GM19023 (cell line): Measurements from ENCODE around the gene POU2AF1.
"Not testable (repeated sequence)": the region's sequence is repeated elsewhere in the genome, so short reads cannot be mapped to it uniquely, and the experiment has no call there.

Experiments
- ATAC-seq: cut with Tn5 transposase; IDR thresholded peaks from one replicate; pipeline ENCODE4 v1.9.1; 2021; ENCODE audit warnings: mild to moderate bottlenecking, moderate library complexity; ENCODE audit not compliant: unreplicated experiment

Gene POU2AF1

DNA sequence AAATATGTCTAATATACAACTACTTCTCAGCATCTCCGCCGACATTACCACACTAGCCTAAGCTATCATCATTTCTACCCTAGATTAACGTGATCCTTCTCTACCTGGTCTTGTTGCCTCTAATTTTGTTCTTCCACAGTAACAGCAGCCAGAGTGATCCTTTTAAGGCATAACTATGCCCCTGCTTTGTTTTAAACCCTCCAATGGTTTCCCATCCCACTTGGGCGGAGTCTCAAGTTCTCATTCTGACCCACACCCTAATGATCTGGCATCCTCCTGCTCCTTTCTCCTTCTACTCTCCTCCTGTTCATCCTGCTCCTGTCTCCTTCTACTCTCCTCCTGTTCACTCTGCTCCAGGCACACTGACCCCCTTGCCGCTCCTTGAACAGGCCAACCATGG is 31.9 kb upstream of the POU2AF1 start:
- no peak for ATAC-seq

DNA sequence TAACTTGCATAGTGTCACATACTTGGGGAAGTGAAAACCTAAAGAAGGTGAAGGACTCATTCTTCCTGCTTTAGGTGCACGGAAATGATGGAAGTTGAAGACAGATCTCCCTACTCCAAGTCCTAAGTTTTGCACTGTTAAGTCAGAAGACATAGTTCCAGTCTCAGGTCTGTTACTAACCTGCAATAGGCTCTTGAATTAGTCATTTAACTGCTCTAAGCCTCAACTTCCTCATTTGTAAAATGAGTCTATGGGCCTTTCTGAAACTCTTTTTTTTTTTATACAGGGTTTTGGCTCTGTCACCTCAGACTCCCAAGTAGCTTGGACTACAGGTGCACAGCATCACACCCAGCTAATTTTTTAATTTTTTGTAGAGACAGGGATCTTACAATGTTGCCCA is 30.8 kb upstream of the POU2AF1 start:
- peak; percentile 54 for ATAC-seq

DNA sequence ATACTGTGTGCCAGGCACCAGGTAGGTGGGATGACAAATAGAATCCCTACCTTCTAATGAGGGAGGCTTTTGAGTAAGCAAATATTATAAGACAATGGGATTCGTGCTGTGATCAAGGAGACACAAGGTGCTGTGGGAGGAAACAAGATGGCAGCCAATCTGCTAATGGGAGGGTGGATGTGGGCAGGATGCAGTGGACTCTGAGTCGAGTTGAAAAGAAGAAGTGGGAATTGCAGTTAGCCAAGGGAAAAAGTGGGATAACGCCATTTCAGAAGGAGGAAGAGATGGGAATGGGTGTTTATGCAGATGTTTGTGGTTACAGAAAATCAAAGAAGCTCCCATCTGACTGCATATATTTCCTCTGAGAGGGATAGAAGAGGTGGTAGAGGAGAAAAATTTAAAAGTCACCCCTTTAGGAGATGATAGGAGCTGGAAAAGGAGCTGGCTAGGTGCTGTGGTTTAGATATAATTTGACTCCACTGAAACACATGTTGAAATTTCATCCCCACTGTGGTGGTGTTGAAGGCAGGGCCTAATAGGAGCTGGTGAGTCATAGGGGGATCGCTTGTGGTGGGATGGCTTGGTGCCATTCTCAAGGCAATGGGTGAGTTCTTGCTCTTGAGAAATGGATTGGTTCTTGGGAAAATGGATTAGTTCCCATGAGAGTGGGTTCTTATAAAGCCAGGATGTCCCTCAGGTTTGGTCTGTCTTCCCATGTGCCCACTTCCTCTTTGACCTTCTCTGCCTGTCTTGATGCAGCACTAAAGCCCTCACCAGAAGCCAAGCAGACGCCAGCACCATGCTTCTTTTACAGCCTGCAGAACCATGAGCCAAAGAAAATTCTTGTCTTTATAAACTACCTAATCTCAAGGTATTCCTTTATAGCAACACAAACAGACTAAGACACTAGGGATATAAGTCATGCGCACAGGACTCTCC is 30.0 kb upstream of the POU2AF1 start:
- ATAC-seq = no peak

DNA sequence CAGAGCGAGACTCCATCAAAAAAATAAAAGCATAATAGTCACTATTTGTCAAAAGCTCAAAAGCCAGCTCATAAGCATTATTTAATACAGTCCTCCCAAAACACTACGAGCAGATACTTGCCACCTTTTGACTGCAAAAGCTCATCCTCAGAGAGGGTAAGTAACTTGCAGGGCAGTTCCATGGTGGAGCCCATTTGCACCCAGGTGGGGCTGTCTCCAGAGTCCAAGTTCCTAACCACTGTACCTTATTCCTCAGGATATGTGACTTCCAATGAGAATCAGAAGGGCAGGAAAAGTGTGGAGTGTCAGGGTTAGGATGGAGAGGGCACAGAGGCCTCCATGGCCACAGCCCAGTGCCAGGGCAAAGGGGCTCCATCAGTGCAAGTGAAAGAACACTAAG is 28.6 kb upstream of the POU2AF1 start:
- no peak for ATAC-seq

DNA sequence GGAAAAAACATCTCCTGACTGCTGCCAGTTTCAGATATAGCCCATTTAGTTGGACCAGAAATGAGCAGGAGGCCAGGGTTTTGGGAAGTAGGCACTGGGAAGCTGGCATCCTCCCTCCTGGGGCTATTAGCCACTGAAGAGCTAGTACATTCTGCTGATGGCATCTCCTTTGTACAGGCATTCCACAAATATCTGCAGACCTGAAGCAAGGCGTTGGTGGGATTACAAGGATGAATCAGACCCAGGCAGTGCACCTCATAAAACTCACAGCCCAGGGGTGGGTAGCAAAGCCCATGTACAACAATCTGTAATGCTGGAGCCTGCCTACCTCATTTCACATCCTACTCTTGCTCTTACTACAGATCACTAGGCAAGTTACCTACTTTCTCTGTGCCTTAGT is 27.5 kb upstream of the POU2AF1 start:
- no peak for ATAC-seq

DNA sequence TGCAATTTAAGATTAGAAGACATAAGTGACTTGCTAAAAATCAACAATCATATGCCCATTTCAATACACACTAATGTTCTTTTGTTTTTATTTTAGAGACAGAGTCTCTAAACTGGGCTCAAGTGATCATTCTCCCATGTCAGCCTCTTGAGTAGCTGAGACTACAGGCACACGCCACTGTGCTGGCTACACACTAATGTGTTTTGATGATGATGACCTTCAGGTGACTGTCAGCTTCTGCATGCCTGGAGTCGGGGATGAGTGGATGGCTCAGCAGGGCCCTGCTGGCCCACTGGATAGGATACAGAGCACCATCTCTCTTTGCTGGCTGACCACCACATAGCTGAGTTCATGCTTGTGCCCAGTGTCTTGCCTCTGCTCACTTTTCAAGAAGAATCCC is 27.0 kb upstream of the POU2AF1 start:
- ATAC-seq = no peak

DNA sequence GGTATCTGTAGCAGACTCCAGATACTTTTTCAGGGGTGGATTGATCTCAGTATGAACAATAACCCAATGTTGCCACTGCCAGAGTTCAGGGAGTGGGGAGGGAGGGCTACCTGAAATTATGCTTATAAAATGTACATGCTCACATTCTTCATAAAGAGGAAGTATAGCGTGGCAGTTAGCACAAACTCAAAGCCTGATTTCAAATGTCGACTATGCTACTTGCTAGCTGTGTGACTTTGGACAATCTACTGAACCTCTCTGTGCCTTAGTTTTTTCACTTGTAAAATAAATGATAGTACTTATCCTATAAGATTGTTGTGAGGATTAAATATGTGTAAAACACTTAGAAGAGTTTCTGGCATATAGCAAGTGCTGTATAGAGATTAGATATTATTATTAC is 26.5 kb upstream of the POU2AF1 start:
- no peak for ATAC-seq

DNA sequence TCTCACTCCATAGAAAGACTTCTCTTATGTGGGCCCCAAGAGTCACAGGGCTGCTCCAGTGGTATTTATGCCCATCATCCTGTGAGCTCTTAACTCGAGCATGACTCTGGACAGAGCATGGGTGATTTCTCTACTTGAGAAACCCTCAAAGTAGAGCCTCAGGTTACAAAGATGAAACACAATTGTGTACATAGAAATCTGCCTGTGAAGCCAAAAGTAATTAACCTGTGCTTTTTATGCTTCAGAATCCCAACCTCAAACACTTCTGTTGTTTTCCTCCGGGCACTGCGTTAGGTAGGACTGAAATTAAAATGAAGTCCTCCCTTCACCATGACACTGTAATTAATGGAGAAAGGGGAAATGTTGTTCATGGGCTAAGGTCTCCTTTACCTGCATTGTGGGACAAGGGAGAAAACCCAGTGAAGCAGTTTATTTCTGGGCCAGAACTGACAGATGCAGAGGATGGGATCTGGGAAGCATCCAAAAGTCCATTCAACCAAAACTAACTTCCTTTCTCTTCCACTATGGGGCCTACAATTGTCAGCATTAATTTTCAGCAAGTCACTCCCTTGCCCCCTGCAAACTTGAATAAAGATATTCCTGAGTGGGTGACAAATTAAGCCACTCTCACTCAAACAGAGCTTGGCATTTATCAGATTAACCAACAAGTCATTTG is 24.1 kb upstream of the POU2AF1 start:
- ATAC-seq = no peak

DNA sequence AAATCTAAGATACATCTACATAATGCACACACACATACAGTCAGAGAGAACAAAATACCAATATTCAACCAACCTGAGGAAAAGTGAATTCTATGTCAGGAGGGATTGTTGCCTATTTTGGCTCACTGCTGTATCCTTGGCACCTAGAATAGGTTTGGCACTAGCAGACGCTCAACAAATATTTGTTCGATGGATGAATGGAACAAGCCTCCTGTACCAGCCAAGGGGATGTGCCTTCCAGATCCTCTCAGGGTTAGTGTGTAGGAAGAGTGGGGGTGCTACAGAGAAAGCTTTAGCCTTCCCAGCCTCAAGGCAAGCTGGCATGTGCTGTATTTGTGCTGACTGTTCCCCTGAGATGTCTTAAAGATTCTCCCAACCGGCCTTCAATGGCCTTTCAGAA is 23.3 kb upstream of the POU2AF1 start:
- ATAC-seq = no peak

DNA sequence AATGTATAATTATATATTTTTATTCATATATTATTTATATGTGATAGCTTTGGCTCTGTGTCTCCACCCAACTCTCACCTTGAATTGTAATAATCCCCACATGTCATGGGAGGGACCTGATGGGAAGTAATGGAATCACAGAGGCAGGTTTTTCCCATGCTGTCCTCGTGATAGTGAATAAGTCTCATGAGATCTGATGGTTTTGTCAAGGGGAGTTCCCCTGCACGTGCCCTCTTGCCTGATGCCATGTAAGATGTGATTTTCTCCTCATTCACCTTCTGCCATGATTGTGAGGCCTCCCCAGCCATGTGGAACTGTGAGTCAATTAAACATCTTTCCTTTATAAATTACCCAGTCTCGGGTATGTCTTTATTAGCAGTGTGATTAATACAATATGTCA is 22.9 kb upstream of the POU2AF1 start:
- ATAC-seq = not testable (repeated sequence)

DNA sequence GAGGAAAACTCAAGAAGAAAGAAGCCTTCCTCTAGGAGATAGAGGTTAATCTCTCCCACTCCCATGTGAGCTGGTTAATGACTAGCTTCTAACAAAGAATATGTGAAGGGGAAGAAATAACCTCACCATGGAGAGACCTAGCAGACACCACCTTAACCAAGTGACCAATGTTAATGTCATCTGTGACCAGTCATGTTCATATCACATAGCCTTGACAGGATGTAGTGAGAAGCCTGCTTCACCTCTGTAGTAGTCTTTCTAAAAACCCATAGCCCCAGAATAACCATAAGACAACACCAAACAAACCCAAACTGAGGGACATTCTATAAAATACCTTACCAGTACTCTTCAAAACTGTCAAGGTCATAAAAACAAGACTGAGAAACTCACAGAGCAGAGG is 21.5 kb upstream of the POU2AF1 start:
- no peak for ATAC-seq

DNA sequence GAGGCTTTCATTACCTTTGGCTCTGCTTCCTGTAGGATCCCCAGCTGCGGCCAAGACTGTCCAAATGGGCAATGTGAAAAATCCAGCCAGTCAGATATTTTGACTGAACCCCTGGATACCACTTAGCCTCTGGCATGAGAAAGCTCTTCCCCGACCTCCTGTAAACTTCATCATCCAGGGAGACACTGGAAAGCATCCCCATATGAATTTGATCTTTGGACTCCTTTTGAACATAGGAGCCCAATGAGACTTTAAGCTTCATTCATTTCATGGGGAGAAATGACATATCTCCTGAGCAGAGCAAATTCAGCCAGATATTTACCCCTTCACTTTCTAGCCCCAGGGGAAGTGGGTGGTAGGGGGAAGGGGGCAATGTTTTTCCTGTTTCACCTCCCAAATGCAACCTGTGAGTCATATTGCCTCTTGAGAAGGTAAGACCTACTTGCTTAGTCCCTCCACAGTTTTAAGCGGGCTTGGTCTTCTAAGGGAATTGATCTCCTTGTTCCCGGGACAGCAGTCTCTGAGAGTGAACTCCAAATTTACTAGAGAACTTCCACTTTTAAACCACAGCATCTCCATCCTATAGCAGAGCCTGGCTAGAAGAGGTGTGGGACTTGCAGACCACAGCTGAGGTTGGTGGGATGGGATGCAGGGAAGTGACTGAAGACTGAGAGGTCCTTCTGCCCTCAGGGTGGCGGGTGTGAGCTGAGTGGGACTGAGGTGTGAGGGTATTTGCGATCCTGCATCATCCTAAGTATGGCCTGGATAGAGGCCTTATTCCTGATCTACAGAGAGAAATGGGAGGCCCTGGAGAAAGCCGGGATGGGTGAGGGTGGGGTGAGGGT is 20.3 kb upstream of the POU2AF1 start:
- ATAC-seq = no peak

DNA sequence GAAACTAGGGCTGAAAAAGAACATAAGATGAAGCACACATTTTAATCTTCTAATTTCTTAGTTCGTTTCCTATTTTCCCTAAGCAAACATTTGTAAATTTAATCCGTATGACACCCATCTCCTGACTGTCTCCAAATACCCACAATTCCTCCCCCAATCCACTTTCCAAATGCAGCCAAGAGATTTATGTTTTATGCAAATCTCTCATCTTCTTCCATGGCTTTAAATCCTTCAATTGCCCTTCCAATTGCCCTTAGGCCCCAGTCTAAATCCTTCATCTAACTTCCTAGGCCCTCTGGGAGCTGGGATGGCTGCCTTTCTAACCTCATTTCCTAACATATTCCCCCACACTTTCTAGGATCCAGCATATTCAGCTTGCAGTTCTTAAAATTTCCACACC is 18.0 kb upstream of the POU2AF1 start:
- no peak for ATAC-seq

DNA sequence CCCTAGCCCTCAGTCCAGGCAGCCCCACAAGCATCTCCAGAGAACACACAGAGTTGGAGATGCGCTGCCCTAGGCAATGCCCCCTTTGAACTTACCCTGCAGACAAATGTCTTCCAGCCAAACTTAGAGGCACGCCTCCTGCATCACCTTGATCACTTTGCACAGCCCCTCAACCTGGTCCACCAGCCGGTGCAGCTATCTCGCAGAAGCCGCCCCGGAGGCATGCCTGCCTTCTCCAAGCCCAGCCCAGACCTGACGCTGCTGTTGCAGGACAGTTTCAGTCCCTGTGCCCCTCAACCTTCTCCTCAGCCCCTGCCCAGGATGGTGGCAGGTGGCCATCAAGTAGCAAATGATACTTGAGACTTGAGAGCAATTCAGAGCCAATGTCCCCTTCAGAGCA is 16.7 kb upstream of the POU2AF1 start:
- ATAC-seq = no peak

DNA sequence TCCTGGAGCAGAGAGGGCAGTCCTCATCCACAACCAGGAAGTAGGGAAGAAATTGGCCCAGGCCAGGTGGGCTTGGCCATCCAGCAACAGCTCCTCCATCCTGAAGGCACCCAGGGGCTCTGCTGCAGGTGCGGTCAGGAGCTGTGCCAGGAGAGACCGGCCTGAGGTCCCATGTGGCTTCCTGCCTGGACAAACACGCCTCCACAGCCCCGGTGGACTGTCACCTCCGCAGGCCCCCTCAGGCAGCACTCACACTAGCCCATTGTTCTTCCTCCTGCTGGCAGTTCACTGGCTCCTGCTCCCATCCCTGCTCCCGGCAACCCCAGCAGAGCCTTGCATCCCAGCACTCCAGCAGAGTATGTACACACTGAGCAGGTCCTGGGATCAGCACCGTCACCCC is 16.0 kb upstream of the POU2AF1 start:
- ATAC-seq = no peak

DNA sequence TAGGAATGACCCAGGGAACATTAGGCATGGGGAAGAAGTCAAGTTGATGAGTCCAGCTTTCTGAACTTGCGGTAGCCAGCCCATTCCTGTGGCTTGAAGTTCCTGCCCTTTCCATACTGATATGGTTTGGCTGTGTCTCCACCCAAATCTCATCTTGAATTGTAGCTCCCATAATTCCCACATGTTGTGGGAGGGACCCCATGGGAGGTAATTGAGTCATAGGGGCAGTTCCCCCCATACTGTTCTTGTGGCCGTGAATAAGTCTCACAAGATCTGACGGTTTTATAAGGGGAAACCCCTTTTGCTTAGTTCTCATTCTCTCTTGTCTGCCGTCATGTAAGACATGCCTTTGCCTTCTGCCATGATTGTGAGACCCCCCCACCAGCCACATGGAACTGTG is 15.1 kb upstream of the POU2AF1 start:
- not testable (repeated sequence) for ATAC-seq

DNA sequence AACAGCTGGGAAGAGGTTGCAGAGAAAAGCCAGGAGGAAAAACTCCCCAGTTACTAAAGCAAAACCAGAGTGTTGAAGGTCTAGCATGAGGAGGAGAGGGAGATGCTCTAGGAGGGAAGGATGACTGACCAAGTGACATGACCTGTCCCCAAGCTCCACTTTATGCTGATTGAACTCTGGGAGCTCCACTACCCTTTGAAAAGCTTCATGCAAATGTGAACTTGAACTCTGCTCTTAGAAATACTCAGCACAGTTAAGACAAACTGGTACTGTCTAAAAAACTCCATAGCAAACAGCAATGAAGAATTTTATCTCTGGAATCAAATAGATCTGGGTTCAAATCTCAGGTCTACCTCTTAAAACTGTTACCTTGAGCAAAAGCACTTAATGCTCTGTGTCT is 14.5 kb upstream of the POU2AF1 start:
- no peak for ATAC-seq

DNA sequence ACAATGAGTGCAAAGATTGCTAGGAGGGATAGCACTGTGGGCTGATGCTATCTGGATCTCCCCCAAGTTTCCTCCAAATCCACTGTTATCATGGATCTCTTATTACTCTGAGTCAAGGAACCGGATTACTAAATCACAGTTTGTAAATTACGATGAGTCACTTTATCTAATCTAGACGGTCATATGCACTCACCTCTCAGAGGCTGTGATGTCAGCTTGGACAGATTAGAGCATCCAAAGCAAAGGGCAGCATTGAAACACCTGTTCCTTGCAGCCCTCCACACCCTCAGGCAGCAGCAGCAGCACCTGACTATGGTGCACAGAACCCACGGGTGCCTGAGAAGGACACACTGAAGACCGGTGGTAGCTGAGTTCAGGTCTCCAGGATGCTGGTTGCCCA is 14.0 kb upstream of the POU2AF1 start:
- no peak for ATAC-seq

DNA sequence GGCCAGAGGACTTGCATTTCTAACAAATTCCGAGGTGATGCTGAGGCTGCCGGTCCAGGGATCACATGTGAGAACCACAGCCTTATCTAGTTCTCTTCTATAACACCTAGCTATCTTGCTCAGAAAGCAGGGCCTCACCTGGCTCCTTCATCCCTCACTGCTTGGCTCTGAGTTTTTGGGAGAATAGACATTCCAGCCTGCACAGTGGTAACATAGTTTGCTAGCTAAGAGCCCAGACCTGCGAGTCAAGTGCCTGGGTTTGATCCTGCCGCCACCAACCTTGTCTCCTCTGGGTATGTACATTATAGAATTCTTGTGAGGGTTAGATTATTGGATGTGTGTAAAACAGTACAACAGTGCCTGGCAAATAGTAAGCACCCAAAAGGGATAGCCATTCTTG is 13.5 kb upstream of the POU2AF1 start:
- no peak for ATAC-seq

DNA sequence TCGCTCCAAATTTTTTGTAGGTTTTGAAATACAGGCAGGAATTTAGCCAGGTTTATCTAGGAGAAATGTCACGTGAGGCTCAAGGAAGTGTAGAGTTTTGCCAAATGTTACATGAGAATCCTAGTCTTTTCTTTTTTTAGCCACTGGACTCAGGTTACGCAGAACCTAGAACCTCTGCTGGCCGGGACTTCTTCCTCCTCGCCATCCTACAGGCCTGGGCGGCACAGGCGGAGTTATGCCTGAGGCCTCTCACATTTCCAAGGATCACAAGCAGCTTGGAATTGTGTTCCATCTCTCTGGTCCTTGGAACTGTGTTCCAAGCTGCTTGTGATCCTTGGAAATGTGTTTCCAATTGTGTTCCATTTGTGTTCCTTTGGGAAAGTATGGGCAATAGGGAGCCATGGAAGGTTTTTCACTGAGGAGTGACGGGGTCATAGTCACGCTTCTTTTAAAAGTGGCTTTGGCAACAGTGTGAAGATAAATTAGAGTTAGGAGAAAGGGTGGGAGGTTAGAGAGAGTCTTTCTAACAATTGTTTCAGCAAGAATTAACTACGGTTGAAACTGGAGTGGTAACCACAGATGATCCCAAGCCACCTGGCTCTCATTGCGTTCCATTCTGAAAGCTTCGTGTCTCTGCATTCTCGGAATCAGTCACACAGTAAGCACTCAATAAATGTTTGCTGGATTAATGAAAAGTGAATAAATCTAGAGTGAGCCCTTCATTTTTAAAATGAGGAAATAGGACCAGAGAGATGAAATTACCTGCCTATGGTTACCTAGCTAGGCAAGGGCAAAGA is 12.5 kb upstream of the POU2AF1 start:
- ATAC-seq = no peak

DNA sequence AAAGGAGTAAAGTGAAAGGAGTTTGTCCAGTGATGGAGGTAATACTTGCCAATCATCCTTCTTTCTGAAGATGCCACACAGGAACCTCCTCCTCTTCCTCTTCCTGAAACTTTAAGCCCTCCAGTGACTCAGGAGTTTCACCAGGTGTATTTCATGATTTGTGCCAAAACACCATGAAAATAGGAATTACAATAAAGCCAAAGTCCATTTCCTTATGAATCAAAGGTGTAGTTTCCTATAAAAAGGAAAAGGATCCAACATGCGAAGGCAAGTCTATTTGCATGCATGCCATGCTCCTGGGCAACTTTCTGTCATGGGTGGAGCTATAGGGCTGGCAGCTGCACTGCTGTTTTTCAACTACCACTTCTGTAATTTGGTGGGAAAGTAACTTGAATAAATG is 9.8 kb upstream of the POU2AF1 start:
- no peak for ATAC-seq
